ENCODE measurements around the gene BRIX1.
A peak's percentile ranks its signal among the peaks of the same experiment; 100 is the strongest.
"Not testable (repeated sequence)": the region's sequence is repeated elsewhere in the genome, so short reads cannot be mapped to it uniquely, and the experiment has no call there.

The BRIX1 gene

GRCh38 chr5:34915856-34916192, 313 bp downstream of the BRIX1 start:
- no peak for DNase-seq (ENCODE audit: low read depth)

- no peak for DNase-seq (ENCODE audit: low read depth)
These were observed 1.0 kb downstream of the BRIX1 start for GRCh38 chr5:34916518-34916917.

- DNase-seq (ENCODE audit: low read depth): no peak
These were observed 2.5 kb downstream of the BRIX1 start for GRCh38 chr5:34918025-34918424.

GRCh38 chr5:34919077-34919476, 3.6 kb downstream of the BRIX1 start:
- no peak for DNase-seq (ENCODE audit: low read depth)

- not testable (repeated sequence) for DNase-seq (ENCODE audit: low read depth)
These were observed 7.7 kb downstream of the BRIX1 start for GRCh38 chr5:34923256-34923655.

GRCh38 chr5:34923694-34924461, 8.4 kb downstream of the BRIX1 start:
- no peak for DNase-seq (ENCODE audit: low read depth)

GRCh38 chr5:34924462-34924765, 8.9 kb downstream of the BRIX1 start:
- no peak for DNase-seq (ENCODE audit: low read depth)

GRCh38 chr5:34926318-34926888, 10.9 kb downstream of the BRIX1 start:
- no peak for DNase-seq (ENCODE audit: low read depth)

GRCh38 chr5:34927785-34928184, 12.3 kb downstream of the BRIX1 start:
- DNase-seq (ENCODE audit: low read depth): no peak

GRCh38 chr5:34928267-34928666, 12.8 kb downstream of the BRIX1 start:
- no peak for DNase-seq (ENCODE audit: low read depth)

GRCh38 chr5:34929134-34929719, 13.7 kb downstream of the BRIX1 start, which contains the start of gene DNAJC21:
Gene DNAJC21, plus strand, starts transcription at chr5:34929559. Its CDS starts 261 bp downstream, at chr5:34929820.
- peak; percentile 92 for DNase-seq (ENCODE audit: low read depth)

- DNase-seq (ENCODE audit: low read depth): peak; percentile 60
These were observed 14.4 kb downstream of the BRIX1 start for GRCh38 chr5:34929720-34930461.

- DNase-seq (ENCODE audit: low read depth): no peak
These were observed 14.9 kb downstream of the BRIX1 start for GRCh38 chr5:34930462-34930844.

- no peak for DNase-seq (ENCODE audit: low read depth)
These were observed 15.4 kb downstream of the BRIX1 start for GRCh38 chr5:34930870-34931269.

- DNase-seq (ENCODE audit: low read depth): no peak
These were observed 17.4 kb downstream of the BRIX1 start for GRCh38 chr5:34932947-34933346.

GRCh38 chr5:34941936-34942335, 26.4 kb downstream of the BRIX1 start:
- DNase-seq (ENCODE audit: low read depth): no peak

- no peak for DNase-seq (ENCODE audit: low read depth)
These were observed 28.5 kb downstream of the BRIX1 start for GRCh38 chr5:34944044-34944443.

- no peak for DNase-seq (ENCODE audit: low read depth)
These were observed 29.0 kb downstream of the BRIX1 start for GRCh38 chr5:34944460-34945047.

GRCh38 chr5:34957321-34957720, 41.8 kb downstream of the BRIX1 start:
- DNase-seq (ENCODE audit: low read depth): no peak

GRCh38 chr5:34957857-34958690, 42.6 kb downstream of the BRIX1 start:
- peak; percentile 5 for DNase-seq (ENCODE audit: low read depth)

GRCh38 chr5:34959323-34959722, 43.8 kb downstream of the BRIX1 start:
- DNase-seq (ENCODE audit: low read depth): no peak

- DNase-seq (ENCODE audit: low read depth): no peak
These were observed 52.0 kb downstream of the BRIX1 start for GRCh38 chr5:34967540-34967939.
